HG03342 (cell line): ENCODE data around the gene F11.
"Not testable (repeated sequence)": the region's sequence is repeated elsewhere in the genome, so short reads cannot be mapped to it uniquely, and the experiment has no call there.

Experiments
- ATAC-seq: cut with Tn5 transposase; IDR thresholded peaks from one replicate; pipeline ENCODE4 v1.9.1; 2021; ENCODE audit warnings: mild to moderate bottlenecking, moderate library complexity; ENCODE audit not compliant: unreplicated experiment

Gene F11

DNA sequence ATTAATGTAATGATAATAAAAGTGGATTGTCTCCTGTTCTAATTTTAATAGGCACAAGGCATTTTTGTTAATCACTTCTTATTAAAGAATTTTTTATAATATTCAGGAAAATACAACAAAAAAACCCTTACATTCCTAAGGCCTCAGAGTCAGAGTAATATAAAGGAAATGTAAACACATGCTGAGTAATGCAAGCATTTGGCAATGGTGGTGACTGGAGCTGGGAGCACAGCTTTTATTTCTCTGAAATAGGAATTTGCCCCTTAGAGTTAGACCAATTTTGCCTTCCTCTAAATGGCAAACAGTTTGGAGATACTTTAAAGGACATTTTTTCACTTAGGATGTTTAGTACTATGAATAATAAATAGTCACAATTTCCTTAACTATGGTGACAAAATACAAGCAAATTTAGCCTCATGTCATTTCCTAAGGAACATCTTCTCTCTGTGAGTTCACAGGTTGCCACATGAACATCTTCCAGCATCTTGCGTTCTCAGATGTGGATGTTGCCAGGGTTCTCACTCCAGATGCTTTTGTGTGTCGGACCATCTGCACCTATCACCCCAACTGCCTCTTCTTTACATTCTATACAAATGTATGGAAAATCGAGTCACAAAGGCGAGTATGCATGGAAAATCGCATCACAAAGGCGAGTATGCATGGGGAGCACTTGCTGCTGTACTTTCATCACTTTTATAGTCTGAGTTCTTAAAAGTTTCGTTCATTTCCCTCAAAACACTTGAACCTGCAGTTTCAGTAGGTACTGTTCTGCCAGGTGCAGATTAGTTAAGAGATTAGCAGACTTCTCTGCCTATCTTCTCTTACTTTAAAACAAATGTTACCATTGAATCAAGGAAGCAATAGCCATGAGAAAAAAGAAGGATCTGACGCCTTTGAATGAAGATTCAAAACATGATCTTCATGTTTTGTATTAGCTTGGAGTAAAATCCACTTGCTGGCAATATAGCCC, 15.9 kb upstream of the F11 start:
- ATAC-seq = no peak

DNA sequence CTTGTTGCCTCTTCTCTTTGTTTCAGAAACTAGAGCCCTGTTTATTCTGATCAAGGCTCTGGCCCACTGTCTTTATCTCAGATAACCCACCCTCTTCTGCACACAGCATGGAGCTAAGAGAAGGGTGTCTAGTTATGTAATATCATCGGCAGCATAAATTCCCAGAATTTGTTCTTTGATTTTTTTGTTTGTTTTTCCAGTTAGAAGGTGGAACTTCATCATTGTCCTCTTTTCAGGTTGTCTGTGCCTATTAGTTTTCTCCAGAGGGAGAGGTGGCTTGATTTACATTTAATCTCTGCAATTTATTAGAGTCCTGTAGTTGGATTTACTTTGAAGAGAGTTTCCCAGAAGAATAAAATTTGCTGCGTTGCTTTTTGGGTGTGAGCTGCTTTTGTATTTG, 15.2 kb upstream of the F11 start:
- no peak for ATAC-seq

DNA sequence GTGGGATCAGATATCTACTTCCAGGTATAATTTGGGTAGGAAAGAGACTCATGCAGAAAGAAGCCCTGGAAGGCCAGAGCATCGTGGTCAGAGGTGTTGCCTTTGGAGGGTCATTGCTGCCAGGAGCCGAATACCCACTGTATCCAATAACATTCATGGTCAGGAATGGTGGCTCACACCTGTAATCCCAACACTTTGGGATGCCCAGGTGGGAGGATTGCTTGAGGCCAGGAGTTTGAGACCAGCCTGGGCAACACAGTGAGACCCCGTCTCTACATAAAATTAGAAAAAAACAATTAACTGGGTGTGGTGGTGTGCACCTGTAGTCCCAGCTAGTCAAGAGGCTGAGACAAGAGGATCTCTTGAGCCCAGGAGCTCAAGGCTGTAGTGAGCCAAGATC, 10.9 kb upstream of the F11 start:
- ATAC-seq = no peak

DNA sequence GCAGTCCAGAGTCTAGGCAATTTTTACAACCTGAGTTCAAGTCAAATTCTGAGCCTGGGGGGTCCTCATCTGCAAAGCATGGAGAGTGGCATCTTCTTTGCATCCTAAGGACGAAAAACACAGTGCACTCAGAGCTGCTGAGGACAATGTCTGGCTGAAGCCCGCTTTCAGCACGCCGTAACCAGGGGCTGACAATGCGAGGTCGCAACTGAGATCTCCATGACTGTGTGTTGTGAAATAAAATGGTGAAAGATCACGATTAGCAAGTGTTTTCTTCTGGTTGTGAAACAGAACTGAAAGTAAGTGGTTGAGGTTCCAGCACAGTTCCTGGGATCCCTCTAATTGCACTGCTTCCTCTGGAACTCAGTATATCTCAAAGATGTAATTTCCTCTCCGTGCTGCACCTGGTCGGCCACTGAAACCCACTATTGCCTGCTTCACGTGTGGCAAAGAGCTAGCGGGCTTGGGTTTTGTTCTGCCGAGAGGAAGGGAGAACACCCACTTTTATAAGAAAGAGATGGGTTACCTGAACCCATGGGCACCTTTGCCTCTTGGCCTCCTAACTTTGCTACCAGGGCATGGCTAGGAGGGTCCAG, 7.7 kb upstream of the F11 start:
- no peak for ATAC-seq

DNA sequence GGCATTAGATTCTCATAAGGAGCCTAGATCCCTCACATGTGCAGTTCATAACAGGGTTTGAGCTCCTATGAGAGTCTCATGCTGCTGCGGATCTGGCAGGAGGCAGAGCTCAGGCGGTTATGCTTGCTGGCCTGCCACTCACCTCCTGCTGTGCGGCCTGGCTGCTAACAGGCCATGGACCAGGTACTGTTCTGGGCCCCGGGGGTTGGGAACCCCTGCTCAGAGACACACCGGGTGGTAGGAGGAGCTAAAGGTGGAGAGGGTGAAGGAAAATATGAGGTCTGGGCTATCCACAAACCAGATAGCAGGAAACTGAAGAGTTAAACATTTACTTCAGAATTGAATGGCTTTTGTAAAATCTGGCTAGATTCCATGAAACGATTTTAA, 5.9 kb upstream of the F11 start:
- ATAC-seq = no peak

DNA sequence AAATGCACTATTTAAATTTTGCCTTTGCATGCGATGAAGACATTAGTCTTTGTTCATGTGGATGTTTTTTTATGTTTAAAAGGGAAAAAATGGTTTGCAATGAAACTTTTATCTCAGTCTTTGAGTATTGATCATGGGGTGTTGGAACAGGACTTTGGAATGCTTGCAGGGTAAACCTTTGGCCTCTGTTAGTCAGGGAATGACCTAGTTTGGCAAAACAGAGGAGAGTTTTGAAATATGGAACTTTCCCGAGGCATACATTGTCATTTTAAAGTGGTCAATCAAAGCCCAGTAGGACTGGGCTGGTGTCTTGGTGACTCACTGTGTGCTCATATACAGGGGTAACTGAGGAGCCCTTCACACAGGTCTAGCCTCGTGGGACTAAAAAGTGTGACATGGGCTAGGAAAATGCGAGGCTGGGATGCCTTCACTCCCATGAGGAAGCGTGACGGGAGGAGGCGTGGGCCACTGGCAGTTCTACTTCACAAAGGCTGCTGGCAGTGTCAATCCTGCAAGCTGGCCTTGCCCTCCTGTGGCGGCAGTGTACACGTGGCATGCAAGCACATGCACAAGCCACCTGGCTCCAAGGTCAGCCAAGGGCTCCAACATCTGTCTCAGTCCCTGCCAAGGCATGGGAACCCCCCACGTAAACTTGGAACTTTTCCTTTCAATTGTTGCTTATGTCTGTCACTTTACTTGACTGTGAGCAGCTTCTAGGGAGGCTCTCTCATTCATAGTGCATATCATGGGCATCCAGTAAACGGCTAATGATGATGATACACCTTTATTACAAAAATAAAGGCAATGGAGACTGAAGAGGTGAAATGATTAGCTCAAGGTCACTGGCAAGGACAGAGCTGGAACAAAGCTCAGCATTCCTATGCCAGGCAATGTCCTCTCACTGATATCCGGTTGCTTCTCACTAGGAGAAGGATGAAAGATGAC, 5.2 kb upstream of the F11 start:
- ATAC-seq = no peak

DNA sequence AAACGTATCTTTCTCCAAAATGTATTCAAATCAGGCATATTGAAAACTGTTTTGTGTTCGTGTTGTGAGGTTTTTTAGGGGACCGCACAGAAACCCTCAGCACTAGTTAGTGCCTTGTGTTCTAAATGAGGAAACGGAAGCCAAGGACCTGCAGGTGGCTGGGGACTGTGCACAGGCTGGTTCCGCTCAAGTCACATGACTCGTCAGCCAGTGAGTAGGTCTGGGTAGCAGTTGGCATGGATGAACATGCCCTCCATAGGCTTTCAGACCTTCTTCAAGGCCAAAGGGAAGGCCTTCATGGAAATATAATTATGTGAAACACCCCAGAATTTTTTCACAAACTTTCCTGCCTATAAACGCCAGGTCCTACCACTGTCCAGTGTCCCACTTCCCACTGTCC, 1.3 kb upstream of the F11 start:
- no peak for ATAC-seq

DNA sequence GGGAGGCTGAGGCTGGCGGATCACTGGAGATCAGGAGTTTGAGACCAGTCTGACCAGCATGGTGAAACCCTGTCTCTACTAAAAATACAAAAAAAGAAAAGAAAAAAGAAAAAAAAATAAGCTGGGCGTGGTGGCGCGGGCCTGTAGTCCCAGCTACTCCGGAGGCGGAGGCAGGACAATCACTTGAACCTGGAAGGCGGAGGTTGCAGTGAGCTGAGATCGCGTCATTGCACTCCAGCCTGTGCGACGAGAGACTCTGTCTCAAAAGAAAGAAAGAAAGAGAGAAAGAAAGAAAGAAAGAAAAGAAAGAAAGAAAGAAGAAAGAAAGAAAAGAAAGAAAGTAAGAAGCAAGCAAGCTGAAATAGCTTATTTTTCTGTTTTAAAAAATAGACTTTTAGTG, 739 bp upstream of the F11 start:
- ATAC-seq = not testable (repeated sequence)

DNA sequence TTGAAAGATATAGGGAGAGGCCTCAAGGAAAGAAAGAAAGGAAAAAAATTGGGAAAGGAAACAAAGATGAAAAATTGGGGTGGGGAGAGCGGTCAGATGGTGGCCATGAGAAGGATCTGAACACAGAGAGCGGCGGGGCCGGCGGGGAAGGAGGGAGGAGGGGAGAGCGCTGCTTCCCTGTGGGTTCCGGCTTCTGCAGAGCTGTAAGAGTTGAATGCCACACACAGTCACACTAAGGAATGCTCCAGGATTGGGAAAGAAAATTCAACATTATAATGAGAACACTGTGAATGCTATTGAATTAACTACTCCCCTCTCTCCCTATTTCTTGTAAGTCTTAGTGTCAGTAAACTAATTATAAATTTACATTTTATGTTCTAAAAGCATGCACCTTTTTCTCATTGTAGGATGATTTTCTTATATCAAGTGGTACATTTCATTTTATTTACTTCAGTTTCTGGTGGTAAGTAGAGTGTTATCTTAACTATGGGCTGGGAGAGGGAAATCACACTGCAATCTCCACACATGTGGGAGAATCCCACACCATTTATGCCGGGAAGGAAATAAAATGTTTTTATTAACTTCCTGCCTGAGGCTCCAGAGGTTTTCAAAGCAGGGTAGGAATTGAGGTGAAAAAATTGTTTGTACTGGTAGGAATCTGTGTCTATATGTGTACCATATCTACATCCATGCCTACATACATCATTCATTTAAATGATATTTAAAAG, 904 bp downstream of the F11 start:
- no peak for ATAC-seq

DNA sequence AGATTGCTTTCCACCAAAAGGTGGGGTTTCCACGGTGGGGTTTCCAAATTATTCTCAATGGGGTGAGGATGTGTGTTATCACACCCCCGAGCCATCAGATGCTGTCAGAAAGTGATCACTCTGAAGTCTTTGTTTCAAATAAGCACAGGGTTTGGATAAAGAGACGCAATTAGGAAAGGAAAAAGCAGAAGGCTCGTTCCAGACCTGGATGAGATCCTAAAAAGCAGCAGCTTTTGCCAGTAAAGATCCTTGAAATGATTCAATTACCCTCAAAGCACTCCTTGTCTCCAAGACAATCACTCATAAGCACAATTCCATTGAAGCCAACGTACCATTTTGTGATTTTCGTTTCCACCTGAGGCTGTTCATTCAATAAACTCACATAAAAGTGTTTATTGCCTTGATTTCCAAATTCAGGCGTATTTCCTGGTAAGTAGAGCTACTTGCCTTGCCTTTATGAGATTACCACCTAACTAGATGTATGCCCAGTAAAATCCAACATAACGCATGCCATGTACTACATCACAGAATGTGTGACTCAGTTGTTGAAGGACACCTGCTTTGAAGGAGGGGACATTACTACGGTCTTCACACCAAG, 5.2 kb downstream of the F11 start:
- ATAC-seq = no peak

DNA sequence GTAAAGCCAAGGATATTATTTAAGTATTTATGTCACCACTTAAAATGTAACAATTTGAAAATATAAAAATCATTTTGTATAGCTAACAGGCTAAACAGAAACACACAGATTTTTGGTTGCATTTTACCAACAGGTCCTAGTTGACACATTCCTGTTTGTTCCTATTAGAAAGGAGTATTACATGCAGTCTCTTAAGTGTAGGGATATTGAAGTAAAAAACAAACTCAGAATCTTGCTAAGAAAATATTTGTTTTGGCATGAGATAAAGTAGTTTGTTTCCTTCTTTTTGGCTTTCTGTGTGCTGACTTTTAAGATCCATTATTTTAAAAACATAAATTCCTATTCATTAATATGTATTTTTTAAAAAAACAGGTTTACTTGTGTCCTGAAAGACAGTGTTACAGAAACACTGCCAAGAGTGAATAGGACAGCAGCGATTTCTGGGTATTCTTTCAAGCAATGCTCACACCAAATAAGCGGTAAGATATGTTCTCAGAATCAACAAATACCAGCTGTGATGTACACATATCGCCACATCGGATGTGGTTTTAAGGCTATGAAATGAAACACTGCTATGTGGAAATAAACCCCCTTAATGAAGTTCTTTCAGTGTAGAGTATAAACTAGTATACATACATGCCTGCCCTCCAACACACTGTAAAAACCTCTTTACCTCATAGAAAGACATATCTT, 6.9 kb downstream of the F11 start:
- no peak for ATAC-seq

DNA sequence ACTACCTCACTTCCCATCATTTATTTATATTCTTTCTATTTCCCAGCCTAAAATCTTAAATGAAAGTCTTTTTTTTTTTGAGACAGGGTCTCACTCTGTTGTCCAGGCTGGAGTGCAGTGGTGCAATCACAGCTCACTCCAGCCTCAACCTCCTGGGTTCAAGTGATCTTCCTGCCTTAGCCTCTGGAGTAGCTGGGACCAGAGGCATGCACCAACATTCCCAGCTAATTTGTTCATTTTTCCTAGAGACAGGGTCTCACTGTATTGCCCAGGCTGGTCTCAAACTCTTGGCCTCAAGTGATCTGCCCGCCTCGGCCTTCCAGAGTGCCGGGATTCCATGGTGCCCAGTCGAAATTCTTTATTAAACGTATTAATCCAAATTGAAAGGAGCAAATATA, 7.4 kb downstream of the F11 start:
- ATAC-seq = not testable (repeated sequence)

DNA sequence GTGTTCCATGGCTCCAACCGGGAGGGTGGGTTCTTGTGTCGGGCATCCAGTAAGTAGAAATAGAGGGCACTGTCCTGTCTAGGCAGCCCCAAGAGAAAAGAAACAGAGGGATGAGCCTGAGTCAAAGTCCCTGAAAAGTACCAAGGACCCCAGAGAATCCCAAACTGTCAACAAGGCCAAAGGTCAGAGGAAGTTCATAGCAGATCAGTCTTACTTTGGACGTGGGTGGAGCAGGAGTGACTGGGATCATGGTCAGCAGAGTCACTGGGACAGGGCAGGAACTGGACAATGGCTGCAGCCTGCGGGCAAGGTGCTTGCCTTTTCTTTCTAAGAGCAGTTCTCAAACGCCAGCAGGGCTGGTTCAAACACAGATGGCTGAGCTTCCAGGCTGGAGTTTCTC, 17.3 kb downstream of the F11 start:
- ATAC-seq = no peak

DNA sequence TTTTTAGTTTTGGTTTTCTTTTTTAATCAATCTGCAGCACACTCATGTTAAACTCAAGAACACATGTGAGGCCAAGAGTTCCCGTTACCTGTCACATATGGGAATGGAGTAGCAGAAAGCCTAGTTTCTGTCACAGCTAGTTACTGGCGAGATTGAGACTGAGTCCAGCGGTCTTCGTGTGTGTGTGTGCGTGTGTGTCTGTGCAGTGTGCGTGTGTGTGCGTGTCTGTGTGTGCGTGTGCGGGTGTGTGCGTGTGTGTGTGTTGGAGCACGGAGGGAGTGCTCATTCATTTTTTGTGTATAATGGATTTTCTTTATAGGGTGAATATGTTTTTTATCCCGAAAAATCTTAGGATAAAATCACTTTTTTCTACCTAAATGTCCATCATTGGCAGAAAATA, 19.2 kb downstream of the F11 start:
- ATAC-seq = no peak

DNA sequence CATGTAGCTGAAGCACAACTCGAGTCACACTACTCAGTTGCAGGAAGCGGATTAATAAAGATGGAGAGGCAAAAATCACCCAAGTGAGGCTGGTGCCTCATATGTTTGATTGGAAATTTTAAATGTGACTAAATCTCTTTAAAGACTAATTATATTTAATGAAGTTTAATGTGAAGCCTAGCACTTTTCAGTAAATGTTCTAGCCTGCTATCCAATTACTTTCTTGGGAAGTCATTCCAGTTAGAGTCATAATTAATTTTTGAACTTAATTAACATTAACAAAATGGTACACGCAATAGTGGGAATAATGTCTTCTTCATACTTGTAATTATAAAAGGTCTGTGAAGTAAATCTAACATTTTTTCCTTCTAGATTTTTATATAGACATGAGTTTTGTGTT, 20.6 kb downstream of the F11 start:
- ATAC-seq = no peak

DNA sequence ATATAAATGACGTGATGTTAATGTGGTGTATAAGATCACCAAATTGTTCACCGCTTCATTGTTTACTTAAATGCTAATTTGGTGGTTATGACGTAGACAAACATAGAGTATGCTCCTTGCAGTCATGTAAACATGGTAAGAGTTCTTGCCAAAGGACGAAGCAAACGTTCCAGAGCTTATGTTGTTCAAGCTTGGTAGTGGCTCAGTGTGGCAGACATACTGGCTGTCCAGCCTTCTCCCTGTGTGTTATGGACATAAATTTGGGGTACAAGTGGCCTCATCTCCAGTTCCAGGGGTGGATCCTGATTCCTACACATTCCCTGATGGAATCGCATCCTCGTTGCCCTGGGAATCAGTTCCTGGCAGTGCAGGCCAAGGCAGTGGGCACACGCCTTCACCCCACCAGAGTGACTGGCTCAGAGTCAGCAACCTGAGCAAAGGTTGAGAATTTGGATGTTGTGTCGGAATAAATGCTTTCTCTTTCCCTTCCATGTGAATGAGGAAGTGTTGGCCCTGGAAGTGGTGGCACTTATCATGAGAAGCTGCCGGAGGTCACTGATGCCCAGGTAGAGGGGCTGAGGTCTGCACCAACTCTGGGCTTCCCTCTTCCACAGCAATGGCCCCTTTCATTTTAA, 25.4 kb downstream of the F11 start:
- ATAC-seq = no peak

DNA sequence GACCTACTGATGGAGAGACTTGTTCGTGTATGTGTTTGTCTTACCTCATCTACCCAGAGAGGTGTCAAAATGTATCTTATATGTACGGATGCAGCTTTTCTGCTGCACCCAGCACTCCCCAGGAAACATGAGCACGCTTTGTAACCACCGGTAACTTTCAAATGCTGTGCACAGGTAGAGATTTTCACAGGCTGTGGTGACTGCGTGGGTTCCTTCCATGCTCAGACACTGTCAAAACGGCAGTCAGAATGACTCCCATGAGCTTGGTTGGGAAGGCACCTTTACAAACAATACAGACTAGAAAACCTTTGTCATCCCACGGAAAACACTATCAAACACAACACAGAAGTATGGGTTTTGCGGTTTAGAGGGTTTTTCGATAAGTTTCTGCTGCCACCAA, 28.2 kb downstream of the F11 start:
- ATAC-seq = no peak

DNA sequence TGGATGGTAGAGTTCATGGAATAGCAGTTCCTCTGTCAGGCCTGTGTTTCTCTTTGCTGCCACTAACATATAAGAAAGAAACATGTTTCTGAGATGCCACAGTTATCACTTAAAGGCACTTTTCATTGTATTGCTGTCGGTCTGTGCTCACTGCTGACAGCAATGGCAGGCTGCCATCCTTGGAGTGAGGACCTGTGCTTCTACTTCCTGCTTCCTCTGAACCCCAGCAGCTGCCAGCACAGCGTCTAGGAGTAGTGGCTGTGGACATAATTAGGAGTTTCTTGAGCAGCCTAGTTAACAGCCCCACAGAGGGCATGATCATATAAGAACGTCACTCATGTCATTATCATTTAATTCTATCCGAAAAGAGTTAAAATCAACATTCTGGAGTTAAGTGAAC, 30.5 kb downstream of the F11 start:
- no peak for ATAC-seq

DNA sequence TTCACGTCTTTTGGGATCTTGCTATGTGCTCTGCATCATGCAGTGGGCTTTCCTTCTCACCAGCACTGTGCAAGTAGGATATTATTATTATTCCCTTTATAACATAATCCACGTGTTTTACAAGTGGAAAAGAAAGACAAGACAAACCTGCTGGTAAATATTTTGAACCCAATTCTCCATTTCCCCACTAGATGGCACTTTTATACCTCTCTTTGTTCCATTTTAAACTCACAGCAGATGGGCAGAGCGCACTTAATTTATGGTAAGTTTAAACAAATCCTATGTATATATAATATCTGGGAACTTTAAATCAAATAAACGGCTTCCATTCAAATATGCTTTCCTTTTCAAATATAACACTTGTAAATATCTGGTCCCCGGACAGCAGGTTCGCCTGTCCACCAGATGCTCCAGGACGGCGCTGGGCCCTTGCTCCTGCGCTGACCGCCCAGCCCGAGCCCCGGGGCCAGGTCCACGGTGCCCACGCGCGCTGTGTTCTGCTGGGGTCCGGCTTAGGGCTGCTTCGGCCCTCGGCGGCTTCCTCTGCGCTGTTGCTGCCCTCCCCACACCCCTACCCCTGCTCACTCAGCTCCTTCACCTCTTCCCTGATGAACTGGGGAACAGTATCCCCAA, 31.1 kb downstream of the F11 start:
- peak; percentile 55 for ATAC-seq
